HCT116 (cell line): ENCODE results near the gene ZFAND6. TPM values are rescaled to one million over a fixed set of nuclear protein-coding genes. Genes with fewer than 3 reads are reported as not detected.

Source experiments
- ATAC-seq: fragments of 200-7000 bp; cut with Tn5 transposase; 2 replicates; pipeline ENCODE4 v1.9.1; 2020; ENCODE audit warnings: mild to moderate bottlenecking, moderate library complexity
- BruUV-seq: library from RNA; stranded (reverse); fragments of 400-500 nt; replicated peaks from 2 replicates; lab custom pipeline; 2021; lab: Mats Ljungman, UMichigan
- CTCF ChIA-PET: fragments of 300-600 bp; sonication (Branson Sonifier 250); formaldehyde crosslinking; loops from one replicate; lab custom pipeline; 2021; ENCODE audit warnings: antibody characterized with exemption; lab: Charles Lee
- POLR2A ChIA-PET: fragments of 300-600, 350-600 bp; sonication (Branson Sonifier 250); formaldehyde crosslinking; loops from one replicate; lab custom pipeline; 2021; ENCODE audit warnings: antibody characterized with exemption; lab: Charles Lee
- RAD21 ChIA-PET, 2 experiments: fragments of 300-600 bp; sonication (Branson Sonifier 250); formaldehyde crosslinking; loops; one replicate each; lab custom pipeline; 2023; ENCODE audit warnings: low total read pairs in 2 of 2; ENCODE audit not compliant: uncharacterized antibody in 2 of 2, unreplicated experiment in 2 of 2, low non-redundant PET in 1 of 2; lab: Charles Lee
- DNase-seq: peaks from one replicate; pipeline ENCODE4 v3.0.0-alpha.2; 2010; ENCODE audit warnings: low read depth, low spot score
- H2AFZ ChIP-seq: fragments of 200-600 bp; shearing (Covaris generic), sonication (generic); 2 replicates; pipeline ENCODE4 v1.6.1; 2017; ENCODE audit warnings: low read depth, mixed run types, mixed read lengths, antibody characterized with exemption, low read length; ENCODE audit not compliant: poor library complexity, severe bottlenecking
- H3K27ac ChIP-seq: 2 replicates; pipeline ENCODE4 v1.5.1; 2012; ENCODE audit warnings: low read depth, low read length
- H3K27me3 ChIP-seq: fragments of 200-600 bp; sonication (generic); 2 replicates; pipeline ENCODE4 v1.6.1; 2016; ENCODE audit warnings: mixed run types, low read length, mixed read lengths; ENCODE audit not compliant: insufficient read depth
- H3K36me3 ChIP-seq, 2 experiments: fragments of 200-500 bp in 1 of 2; fragments of 200-600 bp in 1 of 2; sonication (Bioruptor generic) in 1 of 2; sonication (generic) in 1 of 2; 2 replicates each; pipeline versions ENCODE4 v1.5.1 to v1.6.1; 2014 to 2016; ENCODE audit warnings: low read length in 2 of 2, inconsistent platforms in 1 of 2, mixed read lengths in 1 of 2, mixed run types in 1 of 2; ENCODE audit not compliant: insufficient read depth in 2 of 2, control insufficient read depth in 1 of 2
- H3K4me1 ChIP-seq, 2 experiments: fragments of 200-600 bp in 1 of 2; sonication (generic) in 1 of 2; 2 replicates each; pipeline versions ENCODE4 v1.5.1 to v1.6.1; 2012 to 2017; ENCODE audit warnings: low read length in 2 of 2, inconsistent platforms in 1 of 2, mild to moderate bottlenecking in 1 of 2, mixed read lengths in 1 of 2, mixed run types in 1 of 2, moderate library complexity in 1 of 2; ENCODE audit not compliant: insufficient read depth in 2 of 2, control insufficient read depth in 1 of 2
- H3K4me2 ChIP-seq: fragments of 200-600 bp; sonication (generic); 2 replicates; pipeline ENCODE4 v1.6.1; 2017; ENCODE audit warnings: mixed run types, low read length, mixed read lengths
- H3K4me3 ChIP-seq, 2 experiments: fragments of 200-600 bp in 1 of 2; sonication (generic) in 1 of 2; replicated peaks in 1 of 2; 2 replicates each; pipeline ENCODE4 v1.5.1; 2011 to 2016; ENCODE audit warnings: low read length in 2 of 2, control low read depth in 1 of 2, low read depth in 1 of 2, mild to moderate bottlenecking in 1 of 2, mixed read lengths in 1 of 2, mixed run types in 1 of 2
- H3K79me2 ChIP-seq: fragments of 200-600 bp; sonication (generic); 2 replicates; pipeline ENCODE4 v1.6.1; 2017; ENCODE audit warnings: mild to moderate bottlenecking, mixed run types, low read length, moderate library complexity, mixed read lengths; ENCODE audit not compliant: insufficient read depth
- H3K9ac ChIP-seq: fragments of 200-600 bp; sonication (generic); 2 replicates; pipeline ENCODE4 v1.6.1; 2016; ENCODE audit warnings: low read length, mixed read lengths
- H3K9me2 ChIP-seq: fragments of 200-600 bp; sonication (generic), shearing (Covaris generic); 2 replicates; pipeline ENCODE4 v1.6.1; 2017; ENCODE audit warnings: mixed run types, mild to moderate bottlenecking, moderate library complexity; ENCODE audit not compliant: insufficient read depth
- H3K9me3 ChIP-seq, 2 experiments: fragments of 200-500 bp in 1 of 2; fragments of 200-600 bp in 1 of 2; sonication (Bioruptor generic) in 1 of 2; sonication (generic) in 1 of 2; 2 replicates each; pipeline ENCODE4 v1.6.1; 2014 to 2017; ENCODE audit warnings: low read length in 2 of 2, mixed read lengths in 2 of 2, inconsistent platforms in 1 of 2, low read depth in 1 of 2, mild to moderate bottlenecking in 1 of 2, mixed run types in 1 of 2, moderate library complexity in 1 of 2; ENCODE audit not compliant: control insufficient read depth in 1 of 2, insufficient read depth in 1 of 2
- H4K20me1 ChIP-seq: fragments of 200-600 bp; sonication (generic), shearing (Covaris generic); 2 replicates; pipeline ENCODE4 v1.6.1; 2017; ENCODE audit warnings: mixed run types, mild to moderate bottlenecking, moderate library complexity; ENCODE audit not compliant: insufficient read depth
- CEBPB ChIP-seq: IDR thresholded peaks from 2 replicates; pipeline ENCODE4 v1.6.1; 2012; ENCODE audit warnings: low read depth
- EGR1 ChIP-seq: IDR thresholded peaks from 2 replicates; pipeline ENCODE4 v1.6.1; 2012; ENCODE audit warnings: low read depth
- ELF1 ChIP-seq: IDR thresholded peaks from 2 replicates; pipeline ENCODE4 v1.6.1; 2012; ENCODE audit warnings: low read depth, borderline replicate concordance
- EZH2phosphoT487 ChIP-seq: fragments of 200-600 bp; IDR thresholded peaks from 2 replicates; pipeline ENCODE4 v1.6.1; 2018; ENCODE audit warnings: antibody characterized with exemption, borderline replicate concordance
- FOSL1 ChIP-seq: IDR thresholded peaks from 2 replicates; pipeline ENCODE4 v1.6.1; 2012; ENCODE audit warnings: low read depth
- REST ChIP-seq: IDR thresholded peaks from 2 replicates; pipeline ENCODE4 v1.6.1; 2012; ENCODE audit warnings: low read depth
- SIN3A ChIP-seq: IDR thresholded peaks from 2 replicates; pipeline ENCODE4 v1.6.1; 2012; ENCODE audit warnings: low read depth
- TCF7L2 ChIP-seq: IDR thresholded peaks from 2 replicates; pipeline ENCODE4 v1.7.0; 2011; ENCODE audit warnings: borderline replicate concordance, inconsistent platforms; ENCODE audit not compliant: insufficient read depth, insufficient read length; ENCODE audit errors: extremely low read depth
- YY1 ChIP-seq: IDR thresholded peaks from 2 replicates; pipeline ENCODE4 v1.6.1; 2011; ENCODE audit warnings: low read length, low read depth, moderate library complexity, mild to moderate bottlenecking; ENCODE audit not compliant: insufficient replicate concordance; ENCODE audit errors: extremely low read depth
- intact Hi-C: fragments of 100-400 bp; cut with micrococcal nuclease; formaldehyde crosslinking; loops from 2 replicates; pipeline ENCODE4 v1.10.0; 2022
- total RNA-seq: library from RNA; stranded (reverse); gene quantifications from one replicate; pipeline ENCODE4 v1.2.1, GENCODE V29; 2021; ENCODE audit not compliant: unreplicated experiment

Gene ZFAND6
- total RNA-seq, 1 experiment from 2014 or later = 51.3 TPM

DNA sequence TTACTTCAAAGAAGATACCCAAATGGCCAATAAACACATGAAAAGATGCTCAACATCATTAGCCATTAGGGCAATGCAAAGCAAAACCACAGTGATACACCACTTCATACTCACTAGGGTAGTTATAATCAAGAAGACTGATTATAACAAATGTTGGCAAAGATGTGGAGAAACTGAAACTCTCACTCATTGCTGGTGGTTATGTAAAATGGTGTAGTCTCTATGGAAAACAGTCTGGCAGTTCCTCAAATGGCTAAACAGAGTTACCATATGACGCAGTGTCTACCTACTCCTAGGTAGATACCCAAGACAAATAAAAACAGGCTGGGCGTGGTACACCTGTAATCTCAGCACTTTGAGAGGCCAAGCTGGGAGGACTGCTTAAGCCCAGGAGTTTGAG, 3.5 kb upstream of the ZFAND6 start:
- Histone ChIP-seq H3K27ac (no peak overlapping the region), H3K4me1 (peaks cover 5 to 8% of the 10 kb centered on the region in 2 experiments; a peak in 3 of 4 replicates), H3K4me2 (no peak overlapping the region), H3K9me2 (no peaks in the 10 kb centered on the region), H3K4me3 (no peak overlapping the region), H4K20me1 (no peaks in the 10 kb centered on the region), H2AFZ (no peak overlapping the region), H3K27me3 (no peaks in the 10 kb centered on the region), H3K9ac (no peak overlapping the region), H3K36me3 (no peaks in the 10 kb centered on the region), H3K9me3 (no peaks in the 10 kb centered on the region), H3K79me2 (peaks cover 11% of the 10 kb centered on the region)
- DNase-seq (no peak), ATAC-seq (no peak)
- intact Hi-C loops = no loop called here
- RAD21 ChIA-PET = no interaction called here
- BruUV-seq = no TSS peak
- CTCF ChIA-PET = no interaction called here
- TF ChIP-seq EZH2phosphoT487 (no peak), ELF1 (no peak), FOSL1 (no peak), CEBPB (no peak), YY1 (no peak), REST (no peak), SIN3A (no peak), TCF7L2 (no peak), EGR1 (no peak)
- POLR2A ChIA-PET = no interaction called here
